Measurements from ENCODE around the gene PPM1H. TPM values are rescaled to one million over a fixed set of nuclear protein-coding genes. Genes with fewer than 3 reads are reported as not detected.

PPM1H gene
- total RNA-seq, 6 experiments from 2014 or later, result 7.0 to 20.9 (median 8.4) TPM

GRCh38 chr12:62750941-62751809 lies 183.8 kb downstream of the PPM1H start:
- peaks cover 19% of the 10 kb centered on the region for H3K36me3 Mint-ChIP-seq (ENCODE audit: low read depth)
- TF ChIP-seq CTCF (IDR thresholded peaks at IDR 0.05), result no peak
- no peak for DNase-seq
- H3K4me1 Mint-ChIP-seq (ENCODE audit: low read depth), result peaks cover 35% of the 10 kb centered on the region
- H3K27me3 Mint-ChIP-seq (ENCODE audit: insufficient read depth), result no peaks in the 10 kb centered on the region
- no peaks in the 10 kb centered on the region for H3K9me3 Mint-ChIP-seq
- no peak overlapping the region for H3K27ac Mint-ChIP-seq
- H3K4me3 Mint-ChIP-seq, result no peak overlapping the region

- H3K4me3 Mint-ChIP-seq, result no peak overlapping the region
- peak; percentile 25 for DNase-seq
- H3K27ac Mint-ChIP-seq, result peak overlapping the region; percentile 57; the same call in 1 of the 2 replicates
- H3K9me3 Mint-ChIP-seq, result no peaks in the 10 kb centered on the region
- no peaks in the 10 kb centered on the region for H3K27me3 Mint-ChIP-seq (ENCODE audit: insufficient read depth)
- H3K36me3 Mint-ChIP-seq (ENCODE audit: low read depth), result peaks cover 7% of the 10 kb centered on the region
- peaks cover 40% of the 10 kb centered on the region for H3K4me1 Mint-ChIP-seq (ENCODE audit: low read depth)
- no peak for TF ChIP-seq CTCF (IDR thresholded peaks at IDR 0.05)
These were observed 185.4 kb downstream of the PPM1H start for GRCh38 chr12:62749586-62749985.

- H3K9me3 Mint-ChIP-seq, result no peaks in the 10 kb centered on the region
- H3K4me1 Mint-ChIP-seq (ENCODE audit: low read depth), result peaks cover 37% of the 10 kb centered on the region
- H3K4me3 Mint-ChIP-seq, result peak overlapping the region; percentile 6; the same call in 1 of the 2 replicates
- no peak for DNase-seq
- peaks cover 3% of the 10 kb centered on the region for H3K36me3 Mint-ChIP-seq (ENCODE audit: low read depth)
- TF ChIP-seq CTCF (IDR thresholded peaks at IDR 0.05), result no peak
- H3K27ac Mint-ChIP-seq, result peak overlapping the region; percentile 57; the same call in 1 of the 2 replicates
- no peaks in the 10 kb centered on the region for H3K27me3 Mint-ChIP-seq (ENCODE audit: insufficient read depth)
These were observed 185.9 kb downstream of the PPM1H start for GRCh38 chr12:62748941-62749468.

- Mint-ChIP-seq H3K4me1 (ENCODE audit: low read depth) (peaks cover 36% of the 10 kb centered on the region), H3K9me3 (no peaks in the 10 kb centered on the region), H3K4me3 (peak overlapping the region; percentile 66; the same call in 1 of the 2 replicates), H3K27me3 (ENCODE audit: insufficient read depth) (no peaks in the 10 kb centered on the region), H3K36me3 (ENCODE audit: low read depth) (peaks cover 4% of the 10 kb centered on the region; the same call in 1 of the 2 replicates), H3K27ac (peak overlapping the region; percentile 86)
- DNase-seq, result no peak
- TF ChIP-seq CTCF (IDR thresholded peaks at IDR 0.05), result no peak
These were observed 190.4 kb downstream of the PPM1H start for GRCh38 chr12:62744551-62744950.

- peak overlapping the region; percentile 80 for H3K27ac Mint-ChIP-seq
These were observed 195.5 kb downstream of the PPM1H start for GRCh38 chr12:62739266-62740015.

More at GRCh38 chr12:62739266-62740015, 195.5 kb downstream of the PPM1H start:
- no peaks in the 10 kb centered on the region for H3K9me3 Mint-ChIP-seq
- no peak for TF ChIP-seq CTCF (IDR thresholded peaks at IDR 0.05)
- H3K27me3 Mint-ChIP-seq (ENCODE audit: insufficient read depth), result no peaks in the 10 kb centered on the region
- no peak for DNase-seq
- H3K4me1 Mint-ChIP-seq (ENCODE audit: low read depth), result peaks cover 57% of the 10 kb centered on the region
- peak overlapping the region; percentile 60 for H3K4me3 Mint-ChIP-seq
- peaks cover 8% of the 10 kb centered on the region for H3K36me3 Mint-ChIP-seq (ENCODE audit: low read depth)

Data from HFFc6 (cell line).